SK-N-MC (cell line): ENCODE results near the gene KCNMA1.

Experiments
- DNase-seq: peaks from one replicate; pipeline ENCODE4 v3.0.0-alpha.2; 2011; ENCODE audit warnings: low read depth, low spot score
- H3K27ac ChIP-seq: fragments of 200-600 bp; sonication (generic); 2 replicates; pipeline ENCODE4 v1.5.1; 2016; ENCODE audit warnings: mixed run types
- H3K36me3 ChIP-seq: fragments of 200-600 bp; sonication (generic); 2 replicates; pipeline ENCODE4 v1.6.1; 2017; ENCODE audit warnings: antibody characterized with exemption, low read length, mixed read lengths; ENCODE audit not compliant: insufficient read depth
- H3K4me3 ChIP-seq: fragments of 200-600 bp; sonication (generic); 2 replicates; pipeline ENCODE4 v1.5.1; 2016
- H3K9ac ChIP-seq: fragments of 200-600 bp; sonication (generic); 2 replicates; pipeline ENCODE4 v1.8.0; 2017; ENCODE audit warnings: mixed run types, mixed read lengths; ENCODE audit not compliant: insufficient read length
- H3K9me3 ChIP-seq: fragments of 200-600 bp; sonication (generic); 2 replicates; pipeline ENCODE4 v1.6.1; 2017; ENCODE audit warnings: low read depth, mild to moderate bottlenecking, antibody characterized with exemption, low read length, moderate library complexity, mixed read lengths
- EZH2 ChIP-seq: fragments of 200-600 bp; sonication (generic); IDR thresholded peaks from one replicate; pipeline ENCODE4 v1.6.1; 2017; ENCODE audit warnings: antibody characterized with exemption
- FOXP2 ChIP-seq: optimal IDR thresholded peaks from 2 replicates; pipeline ENCODE3; 2011; ENCODE audit warnings: mild to moderate bottlenecking, moderate library complexity; ENCODE audit not compliant: insufficient read depth; ENCODE audit errors: extremely low read length, control extremely low read depth
- POLR2AphosphoS5 ChIP-seq: IDR thresholded peaks from 2 replicates; pipeline ENCODE4 v1.6.1; 2012; ENCODE audit warnings: mild to moderate bottlenecking, low read depth, low read length, borderline replicate concordance

The KCNMA1 gene

GRCh38 chr10:77026148-77026547 is 611.5 kb downstream of the KCNMA1 start:
- TF ChIP-seq EZH2 (no peak), FOXP2 (no peak), POLR2AphosphoS5 (no peak)
- Histone ChIP-seq H3K36me3 (no peaks in the 10 kb centered on the region), H3K9ac (no peak overlapping the region), H3K9me3 (no peaks in the 10 kb centered on the region), H3K27ac (no peak overlapping the region), H3K4me3 (no peak overlapping the region)
- DNase-seq, result no peak

DNA sequence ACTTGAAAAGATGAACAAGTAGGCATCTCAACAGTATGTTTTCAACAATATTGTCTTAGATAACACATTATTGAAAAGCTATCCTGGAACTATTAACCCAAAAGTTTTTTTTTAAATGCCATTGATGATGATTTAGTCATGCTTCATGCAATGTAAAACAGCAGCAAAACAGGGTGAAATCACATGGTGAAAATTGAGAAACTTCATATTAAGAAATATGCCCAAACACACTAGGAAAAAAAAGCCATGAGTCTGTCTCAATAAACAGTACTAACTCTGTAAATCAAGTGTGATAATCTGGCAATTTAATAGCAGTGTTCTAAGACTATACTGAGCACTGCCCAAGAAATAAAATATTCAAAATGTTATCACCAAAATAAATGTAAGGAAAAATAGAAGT is 613.1 kb downstream of the KCNMA1 start:
- no peak overlapping the region for H3K27ac ChIP-seq
- H3K9ac ChIP-seq, result no peak overlapping the region
- no peak for TF ChIP-seq FOXP2
- TF ChIP-seq EZH2, result no peak
- TF ChIP-seq POLR2AphosphoS5, result no peak
- H3K36me3 ChIP-seq, result no peaks in the 10 kb centered on the region
- H3K4me3 ChIP-seq, result no peak overlapping the region
- H3K9me3 ChIP-seq, result no peaks in the 10 kb centered on the region
- no peak for DNase-seq

DNA sequence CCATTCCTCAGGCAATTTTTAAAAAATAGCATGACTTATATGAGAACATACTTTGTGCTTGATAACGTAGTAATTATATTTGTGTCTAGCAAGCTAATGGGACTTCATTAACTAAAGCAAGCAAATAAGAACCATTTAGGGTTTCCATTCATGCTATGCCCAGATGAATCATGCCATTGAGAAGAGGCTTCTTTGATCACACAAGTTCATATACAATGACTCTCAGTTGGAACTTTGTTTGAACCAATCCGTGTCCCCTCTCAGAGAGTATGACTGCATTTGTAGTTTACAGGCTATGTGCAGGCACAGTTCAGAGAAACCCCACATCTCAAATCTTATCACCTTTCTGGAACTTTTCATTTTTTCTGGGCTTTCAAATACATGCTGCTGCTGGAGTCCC is 614.2 kb downstream of the KCNMA1 start:
- Histone ChIP-seq H3K27ac (no peak overlapping the region), H3K9me3 (no peaks in the 10 kb centered on the region), H3K9ac (no peak overlapping the region), H3K4me3 (no peak overlapping the region), H3K36me3 (no peaks in the 10 kb centered on the region)
- DNase-seq, result no peak
- no peak for TF ChIP-seq POLR2AphosphoS5
- no peak for TF ChIP-seq FOXP2
- no peak for TF ChIP-seq EZH2

- no peak for TF ChIP-seq POLR2AphosphoS5
- Histone ChIP-seq H3K9me3 (no peaks in the 10 kb centered on the region), H3K27ac (no peak overlapping the region), H3K36me3 (no peaks in the 10 kb centered on the region), H3K4me3 (no peak overlapping the region), H3K9ac (no peak overlapping the region)
- DNase-seq, result no peak
These were observed 614.9 kb downstream of the KCNMA1 start for GRCh38 chr10:77022671-77023070.

GRCh38 chr10:77021966-77022490 is 615.6 kb downstream of the KCNMA1 start:
- no peak for TF ChIP-seq FOXP2
- TF ChIP-seq POLR2AphosphoS5, result no peak
- TF ChIP-seq EZH2, result no peak
- no peaks in the 10 kb centered on the region for H3K9me3 ChIP-seq
- H3K27ac ChIP-seq, result no peak overlapping the region
- H3K9ac ChIP-seq, result no peak overlapping the region
- H3K36me3 ChIP-seq, result no peaks in the 10 kb centered on the region
- H3K4me3 ChIP-seq, result no peak overlapping the region
- no peak for DNase-seq

- Histone ChIP-seq H3K36me3 (no peaks in the 10 kb centered on the region), H3K27ac (no peak overlapping the region), H3K4me3 (no peak overlapping the region), H3K9me3 (no peaks in the 10 kb centered on the region), H3K9ac (no peak overlapping the region)
- TF ChIP-seq FOXP2, result no peak
- TF ChIP-seq POLR2AphosphoS5, result no peak
- TF ChIP-seq EZH2, result no peak
- no peak for DNase-seq
These were observed 617.1 kb downstream of the KCNMA1 start for GRCh38 chr10:77020426-77021040.

GRCh38 chr10:77016855-77017254 is 620.8 kb downstream of the KCNMA1 start:
- H3K9ac ChIP-seq, result no peak overlapping the region
- no peaks in the 10 kb centered on the region for H3K36me3 ChIP-seq

DNA sequence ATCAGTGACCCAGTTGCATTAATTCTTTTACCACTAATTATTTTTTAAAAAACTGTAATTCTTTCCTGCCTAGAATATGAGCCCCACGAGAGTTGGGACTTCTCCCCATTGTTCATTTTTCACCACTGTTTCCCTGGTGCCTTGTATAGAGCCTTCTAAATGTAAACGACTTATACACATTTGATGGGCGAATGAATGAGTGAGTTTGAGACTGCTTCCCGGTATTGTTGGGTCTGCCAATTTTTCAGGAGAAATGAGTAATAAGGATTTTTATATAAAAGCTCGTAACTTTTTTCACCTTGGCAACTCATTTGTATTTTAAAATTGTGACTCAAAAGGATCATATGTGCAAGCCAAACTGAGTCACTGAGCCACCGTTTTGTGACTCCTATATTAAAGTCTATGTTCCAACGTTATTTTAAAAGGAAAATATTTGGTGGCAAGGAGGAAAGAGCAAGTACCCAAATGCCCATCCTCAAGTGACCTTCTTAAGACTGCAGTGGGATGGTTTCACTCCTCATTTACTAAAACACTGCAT is 621.3 kb downstream of the KCNMA1 start:
- Histone ChIP-seq H3K9me3 (no peaks in the 10 kb centered on the region), H3K36me3 (no peaks in the 10 kb centered on the region), H3K4me3 (no peak overlapping the region), H3K9ac (no peak overlapping the region), H3K27ac (no peak overlapping the region)
- TF ChIP-seq FOXP2 (no peak), POLR2AphosphoS5 (no peak), EZH2 (no peak)
- no peak for DNase-seq

More at GRCh38 chr10:77016855-77017254, 620.8 kb downstream of the KCNMA1 start:
- no peak for TF ChIP-seq POLR2AphosphoS5
- TF ChIP-seq FOXP2, result no peak
- no peak for TF ChIP-seq EZH2
- no peak for DNase-seq
- H3K9me3 ChIP-seq, result no peaks in the 10 kb centered on the region
- no peak overlapping the region for H3K27ac ChIP-seq
- no peak overlapping the region for H3K4me3 ChIP-seq

- Histone ChIP-seq H3K4me3 (no peak overlapping the region), H3K36me3 (no peaks in the 10 kb centered on the region), H3K9me3 (no peaks in the 10 kb centered on the region), H3K27ac (no peak overlapping the region), H3K9ac (no peak overlapping the region)
- no peak for DNase-seq
- TF ChIP-seq POLR2AphosphoS5, result no peak
- no peak for TF ChIP-seq EZH2
- no peak for TF ChIP-seq FOXP2
These were observed 622.2 kb downstream of the KCNMA1 start for GRCh38 chr10:77015360-77015759.
